ENCODE data around the gene GPR151.

Gene GPR151

GRCh38 chr5:146474065-146474464, 41.9 kb downstream of the GPR151 start:
- no peak for TF ChIP-seq CTCF (IDR thresholded peaks at IDR 0.05)

- TF ChIP-seq CTCF (IDR thresholded peaks at IDR 0.05): no peak
Measured at GRCh38 chr5:146467760-146468159, 48.2 kb downstream of the GPR151 start.

- peak; percentile 69 for TF ChIP-seq CTCF (IDR thresholded peaks at IDR 0.05)
Measured at GRCh38 chr5:146466521-146467349, 49.3 kb downstream of the GPR151 start.

GRCh38 chr5:146463446-146463845, 52.5 kb downstream of the GPR151 start:
- no peak for TF ChIP-seq CTCF (IDR thresholded peaks at IDR 0.05)
